Fibroblast of mammary gland (primary cell): ENCODE data around the gene MON1A.

Experiments used
- DNase-seq: peaks from one replicate; pipeline ENCODE4 v3.0.0-alpha.2; 2010; ENCODE audit warnings: low read depth
- H3K4me3 ChIP-seq: 2 replicates; pipeline ENCODE4 v1.5.1; 2011; ENCODE audit warnings: low read depth, mild to moderate bottlenecking, low read length, moderate library complexity; ENCODE audit not compliant: control insufficient read depth
- TF ChIP-seq, protein P1 (sequence below): conservative IDR thresholded peaks from 2 replicates; pipeline ENCODE4 v1.5.1; 2011; ENCODE audit warnings: low read depth, low read length, inconsistent platforms; ENCODE audit not compliant: control insufficient read depth, insufficient read depth

The MON1A gene, protein sequence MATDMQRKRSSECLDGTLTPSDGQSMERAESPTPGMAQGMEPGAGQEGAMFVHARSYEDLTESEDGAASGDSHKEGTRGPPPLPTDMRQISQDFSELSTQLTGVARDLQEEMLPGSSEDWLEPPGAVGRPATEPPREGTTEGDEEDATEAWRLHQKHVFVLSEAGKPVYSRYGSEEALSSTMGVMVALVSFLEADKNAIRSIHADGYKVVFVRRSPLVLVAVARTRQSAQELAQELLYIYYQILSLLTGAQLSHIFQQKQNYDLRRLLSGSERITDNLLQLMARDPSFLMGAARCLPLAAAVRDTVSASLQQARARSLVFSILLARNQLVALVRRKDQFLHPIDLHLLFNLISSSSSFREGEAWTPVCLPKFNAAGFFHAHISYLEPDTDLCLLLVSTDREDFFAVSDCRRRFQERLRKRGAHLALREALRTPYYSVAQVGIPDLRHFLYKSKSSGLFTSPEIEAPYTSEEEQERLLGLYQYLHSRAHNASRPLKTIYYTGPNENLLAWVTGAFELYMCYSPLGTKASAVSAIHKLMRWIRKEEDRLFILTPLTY

DNA sequence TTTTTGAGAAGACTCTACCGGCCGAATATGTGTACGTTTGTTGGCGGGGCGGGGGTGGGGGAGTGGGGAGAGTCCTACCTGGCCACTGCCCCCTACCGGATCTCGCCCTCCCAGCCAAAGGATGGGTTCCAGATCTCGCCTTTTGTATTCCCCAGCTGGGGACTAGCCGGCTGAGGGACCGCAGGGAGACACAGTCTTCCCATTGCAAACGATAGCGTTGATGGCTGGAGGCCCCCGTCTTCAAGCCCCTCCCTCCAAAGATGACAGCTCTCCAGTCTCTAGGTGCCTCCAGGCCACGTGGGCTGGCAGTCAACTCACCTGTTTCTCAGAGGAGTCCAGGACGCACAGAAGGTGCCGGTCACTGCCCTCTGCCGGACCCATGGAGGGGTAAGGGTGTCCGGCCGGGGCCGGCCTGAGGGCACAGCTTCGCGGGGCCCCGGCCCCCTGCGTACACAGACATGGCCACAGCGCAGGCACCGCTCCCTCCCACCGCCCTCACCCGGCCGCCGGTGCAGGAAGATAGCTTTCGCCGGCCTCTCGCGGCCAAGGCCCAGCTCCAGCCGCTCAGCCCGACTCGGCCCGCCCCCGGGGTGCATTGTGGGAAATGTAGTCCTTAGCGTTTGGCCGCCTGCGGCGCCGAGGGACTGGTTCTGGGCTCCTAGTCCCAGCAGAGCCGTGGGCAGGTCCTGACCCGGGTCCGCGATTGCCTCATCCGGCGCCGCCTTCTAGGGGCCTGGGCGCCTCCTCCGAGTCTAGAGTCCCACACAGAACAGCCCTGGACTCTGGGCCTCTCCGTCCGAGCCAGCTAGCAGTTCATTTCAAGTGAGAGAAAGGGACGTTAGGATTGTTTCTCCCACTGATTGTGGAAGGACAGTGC is at the start of gene MON1A:
TSS of gene MON1A (minus strand) at position 521 of the 877 bp plus-strand sequence. CDS start 16,465 bp downstream, outside the sequence.
- peak within 1 kb of the TSS; percentile 88 for H3K4me3 ChIP-seq
- TF ChIP-seq, protein P1, sequence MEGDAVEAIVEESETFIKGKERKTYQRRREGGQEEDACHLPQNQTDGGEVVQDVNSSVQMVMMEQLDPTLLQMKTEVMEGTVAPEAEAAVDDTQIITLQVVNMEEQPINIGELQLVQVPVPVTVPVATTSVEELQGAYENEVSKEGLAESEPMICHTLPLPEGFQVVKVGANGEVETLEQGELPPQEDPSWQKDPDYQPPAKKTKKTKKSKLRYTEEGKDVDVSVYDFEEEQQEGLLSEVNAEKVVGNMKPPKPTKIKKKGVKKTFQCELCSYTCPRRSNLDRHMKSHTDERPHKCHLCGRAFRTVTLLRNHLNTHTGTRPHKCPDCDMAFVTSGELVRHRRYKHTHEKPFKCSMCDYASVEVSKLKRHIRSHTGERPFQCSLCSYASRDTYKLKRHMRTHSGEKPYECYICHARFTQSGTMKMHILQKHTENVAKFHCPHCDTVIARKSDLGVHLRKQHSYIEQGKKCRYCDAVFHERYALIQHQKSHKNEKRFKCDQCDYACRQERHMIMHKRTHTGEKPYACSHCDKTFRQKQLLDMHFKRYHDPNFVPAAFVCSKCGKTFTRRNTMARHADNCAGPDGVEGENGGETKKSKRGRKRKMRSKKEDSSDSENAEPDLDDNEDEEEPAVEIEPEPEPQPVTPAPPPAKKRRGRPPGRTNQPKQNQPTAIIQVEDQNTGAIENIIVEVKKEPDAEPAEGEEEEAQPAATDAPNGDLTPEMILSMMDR, result peak; percentile 15
- DNase-seq, result peak; percentile 88

DNA sequence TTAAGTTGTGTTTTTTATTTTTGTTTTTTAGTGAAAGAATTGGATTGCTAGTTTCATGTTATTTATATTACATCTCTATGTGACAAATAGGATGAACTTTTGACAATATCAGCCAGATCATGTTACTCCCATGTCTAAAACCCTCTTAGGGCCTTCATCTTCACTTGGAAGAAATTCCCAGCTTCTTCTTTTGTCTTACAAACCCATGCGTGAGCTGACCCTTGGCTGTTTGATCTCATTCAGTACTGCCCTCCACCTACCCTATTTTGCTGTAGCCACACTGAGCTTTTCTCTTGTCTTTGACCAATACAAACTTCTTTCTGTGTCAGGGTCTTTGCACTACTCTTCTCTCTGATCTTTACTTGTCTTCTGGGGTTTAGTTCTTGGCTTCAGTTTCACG is 47.3 kb upstream of the MON1A start:
- no peak overlapping the region for H3K4me3 ChIP-seq
- no peak for DNase-seq
- TF ChIP-seq, protein P1, result no peak

DNA sequence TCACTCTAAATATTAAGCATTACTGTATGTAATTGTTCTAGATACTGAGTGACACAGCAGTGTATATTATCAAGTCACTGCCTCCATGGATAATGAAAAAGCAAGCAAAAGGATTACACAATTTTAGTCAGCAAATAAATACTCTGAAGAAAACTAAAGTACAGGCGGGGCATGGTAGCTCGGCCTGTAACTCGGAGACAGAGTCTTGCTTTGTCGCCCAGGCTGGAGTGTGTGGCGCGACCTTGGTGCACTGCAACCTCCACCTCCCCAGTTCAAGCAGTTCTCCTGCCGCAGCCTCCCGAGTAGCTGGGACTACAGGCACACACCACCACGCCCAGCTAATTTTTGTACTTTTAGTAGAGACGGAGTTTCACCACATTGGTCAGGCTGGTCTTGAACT is 43.0 kb upstream of the MON1A start:
- TF ChIP-seq, protein P1, result no peak
- DNase-seq, result no peak
- no peak overlapping the region for H3K4me3 ChIP-seq

DNA sequence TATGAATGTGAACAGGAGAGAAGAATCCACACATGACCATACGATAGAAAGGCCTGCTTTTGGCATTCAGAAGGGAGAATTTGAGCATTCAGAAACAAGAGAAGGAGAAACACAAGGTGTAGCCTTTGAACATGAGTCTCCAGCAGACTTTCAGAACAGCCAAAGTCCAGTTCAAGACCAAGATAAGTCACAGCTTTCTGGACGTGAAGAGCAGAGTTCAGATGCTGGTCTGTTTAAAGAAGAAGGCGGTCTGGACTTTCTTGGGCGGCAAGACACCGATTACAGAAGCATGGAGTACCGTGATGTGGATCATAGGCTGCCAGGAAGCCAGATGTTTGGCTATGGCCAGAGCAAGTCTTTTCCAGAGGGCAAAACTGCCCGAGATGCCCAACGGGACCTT is 38.7 kb upstream of the MON1A start:
- TF ChIP-seq, protein P1, result no peak
- no peak for DNase-seq
- no peak overlapping the region for H3K4me3 ChIP-seq

DNA sequence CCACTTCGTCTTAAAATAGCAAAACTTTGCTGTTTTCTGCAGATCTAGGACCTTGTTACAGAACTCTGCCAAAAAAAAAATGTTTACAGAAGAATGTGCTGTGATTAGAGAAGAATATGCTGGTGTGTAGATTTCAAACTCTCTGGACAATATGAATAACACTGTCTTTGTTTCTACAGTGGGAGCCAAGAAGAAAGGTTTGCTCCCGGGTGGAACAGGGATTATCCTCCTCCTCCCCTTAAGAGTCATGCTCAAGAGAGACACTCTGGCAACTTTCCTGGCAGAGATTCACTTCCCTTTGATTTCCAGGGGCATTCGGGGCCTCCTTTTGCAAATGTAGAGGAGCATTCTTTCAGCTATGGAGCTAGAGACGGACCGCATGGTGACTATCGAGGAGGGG is 37.7 kb upstream of the MON1A start:
- TF ChIP-seq, protein P1, result no peak
- H3K4me3 ChIP-seq, result no peak overlapping the region

DNA sequence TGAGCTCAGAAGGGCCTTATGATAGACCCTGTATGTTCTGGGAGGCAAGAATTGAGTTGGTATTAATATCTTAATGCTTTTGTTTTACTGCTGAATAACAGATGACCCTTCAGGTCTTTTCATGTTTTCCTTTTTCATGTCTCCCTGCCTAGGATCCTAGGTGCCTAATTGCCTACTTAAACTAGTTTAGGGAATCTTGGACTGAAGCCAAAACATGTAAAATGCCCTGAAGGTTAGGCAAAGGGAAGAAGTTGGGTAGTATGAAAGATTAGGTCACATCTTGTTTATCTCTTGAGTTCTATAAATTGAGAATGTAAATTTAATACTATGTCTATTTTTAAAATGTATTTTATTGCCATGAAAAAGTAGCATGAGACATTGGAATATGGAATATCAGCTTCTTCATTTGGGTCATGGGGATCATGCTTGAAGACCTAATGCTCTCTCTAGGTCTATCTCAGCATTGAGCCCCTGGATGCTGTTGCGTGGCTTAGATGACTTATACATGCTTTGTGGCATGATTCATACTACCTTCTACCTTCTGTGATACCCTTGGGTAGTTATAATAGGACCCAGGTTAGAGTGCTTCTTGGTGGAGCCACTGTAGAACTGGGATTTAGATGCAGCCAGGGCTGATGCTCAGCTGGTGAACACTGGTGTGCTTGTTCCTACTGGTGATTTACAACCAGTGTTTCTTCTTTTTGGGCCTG is 36.8 kb upstream of the MON1A start:
- TF ChIP-seq, protein P1, result no peak
- DNase-seq, result peak; percentile 14
- no peak overlapping the region for H3K4me3 ChIP-seq

More for the DNA sequence above, 37.7 kb upstream of the MON1A start:
- peak; percentile 15 for DNase-seq
